Sigmoid colon (tissue), 7 donors: ENCODE measurements around the gene ECHS1. TPM values are rescaled to one million over a fixed set of nuclear protein-coding genes. Genes with fewer than 3 reads are reported as not detected.
A peak's percentile ranks its signal among the peaks of the same experiment; 100 is the strongest.
"Not testable (repeated sequence)": the region's sequence is repeated elsewhere in the genome, so short reads cannot be mapped to it uniquely, and the experiment has no call there.

ENCODE experiments used
- DNase-seq: peaks from one replicate; pipeline ENCODE4 v3.0.0-alpha.2; 2019
- H3K27ac ChIP-seq, 4 donors: fragments of 200-600 bp; sonication (generic); one replicate each; pipeline ENCODE4 v1.5.1; 2016 to 2019; ENCODE audit warnings: mild to moderate bottlenecking in 1 of 4
- H3K27me3 ChIP-seq, 3 donors: fragments of 200-600 bp; sonication (generic); one replicate each; pipeline ENCODE4 v1.5.1; 2019; ENCODE audit warnings: mild to moderate bottlenecking in 1 of 3
- H3K36me3 ChIP-seq, 4 donors: fragments of 200-600 bp; sonication (generic); one replicate each; pipeline ENCODE4 v1.5.1; 2016 to 2019
- H3K4me1 ChIP-seq, 4 donors: fragments of 200-600 bp; sonication (generic); one replicate each; pipeline ENCODE4 v1.5.1; 2017 to 2019
- H3K4me3 ChIP-seq, 4 donors: fragments of 200-600 bp; sonication (generic); one replicate each; pipeline ENCODE4 v1.5.1; 2017 to 2019; ENCODE audit warnings: mild to moderate bottlenecking in 2 of 4, moderate library complexity in 1 of 4
- H3K9me3 ChIP-seq, 4 donors: fragments of 200-600 bp in 3 of 4; sonication (generic) in 3 of 4; one replicate each; pipeline versions ENCODE4 v1.5.1 to v1.6.1; 2013 to 2019
- EP300 ChIP-seq, 4 donors: sonication (generic); formaldehyde crosslinking; IDR thresholded peaks; one replicate each; pipeline ENCODE4 v1.6.1; 2017; ENCODE audit warnings: antibody characterized with exemption in 4 of 4
- POLR2A ChIP-seq, 2 donors: fragments of 450-650 bp; IDR thresholded peaks; one replicate each; pipeline ENCODE4 v1.6.1; 2016; ENCODE audit warnings: antibody characterized with exemption in 2 of 2, mild to moderate bottlenecking in 2 of 2, moderate library complexity in 2 of 2
- POLR2AphosphoS5 ChIP-seq, 4 donors: sonication (generic); formaldehyde crosslinking; IDR thresholded peaks; one replicate each; pipeline ENCODE4 v1.6.1; 2017; ENCODE audit warnings: antibody characterized with exemption in 4 of 4
- WGBS, 2 donors: extraction: QIAGEN DNeasy Blood & Tissue Kit; methylation state at CpG; one replicate each; pipeline ENCODE4 v1.1.7; 2013; 5-methylcytosine and 5-hydroxymethylcytosine counted together
- intact Hi-C: fragments of 100-400 bp; cut with DNase I; formaldehyde crosslinking; loops from one replicate; pipeline ENCODE4 v1.15.1; 2023
- polyA plus RNA-seq, 3 donors: library from polyadenylated mRNA; stranded (reverse); fragments of 200-250 nt; gene quantifications; one replicate each; pipeline ENCODE4 v1.2.3, GENCODE V29; 2013
- total RNA-seq, 4 donors: library from RNA; depleted of rRNA; stranded (reverse); fragments of >200 nt; gene quantifications; one replicate each; pipeline ENCODE4 v1.1.0, GENCODE V29; 2016
- TF ChIP-seq, protein P1 (sequence below), 4 experiments: fragments of 450-650 bp in 3 of 4; fragments of 200-600 bp in 1 of 4; IDR thresholded peaks; one replicate each; pipeline ENCODE4 v1.5.1; 2016 to 2019; ENCODE audit warnings: antibody characterized with exemption in 4 of 4, mild to moderate bottlenecking in 3 of 4, moderate library complexity in 2 of 4
- donor health status: healthy with polysubstance abuse.
- donor health status: Bipolar disorder and iron deficiency.
- donor health status: healthy.

The ECHS1 gene
- total and polyA plus RNA-seq, 7 donors = 58.6 to 360 (median 87.0) TPM

DNA sequence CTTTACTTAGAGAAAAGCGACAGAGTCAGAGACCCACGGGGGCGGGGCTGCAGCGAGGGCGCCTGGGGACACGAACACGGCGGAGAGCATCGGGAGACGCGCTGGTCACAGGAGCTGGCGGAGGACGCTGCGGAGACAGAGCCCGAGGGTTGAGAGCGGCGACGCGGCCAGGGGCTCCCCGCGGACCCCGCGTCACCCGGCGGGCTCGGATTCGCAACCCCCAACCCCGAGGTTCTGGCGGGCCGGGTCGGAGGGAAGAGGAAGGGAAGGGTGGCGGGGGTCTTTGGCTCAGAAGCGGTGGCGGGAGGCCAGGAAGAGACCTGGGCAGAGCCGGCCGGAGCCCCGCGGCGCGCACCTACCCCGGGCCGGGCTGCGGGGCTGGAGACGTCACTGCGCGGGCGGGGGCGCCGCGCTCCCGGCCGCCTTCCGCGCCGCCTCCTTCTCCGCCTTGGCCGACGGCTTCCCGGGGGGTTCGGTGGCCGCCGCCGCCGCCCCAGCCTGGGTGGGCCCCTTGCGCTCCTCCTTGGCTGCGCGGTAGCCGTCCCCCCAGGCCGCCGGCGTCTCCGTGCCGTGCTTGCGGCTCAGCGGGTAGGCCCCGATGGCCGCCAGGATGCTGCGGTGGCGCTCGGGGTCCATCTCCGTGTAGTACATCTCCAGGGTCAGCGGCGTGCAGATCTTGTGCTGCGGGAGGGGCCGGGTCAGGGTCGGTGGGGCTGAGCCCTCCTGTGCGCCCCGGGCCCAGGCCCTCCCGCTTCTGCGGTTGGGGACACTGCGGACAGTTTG, 47.5 kb downstream of the ECHS1 start:
- peaks cover 38 to 78% (median 48%) of the 10 kb centered on the region in 3 donors for H3K27me3 ChIP-seq
- TF ChIP-seq POLR2AphosphoS5 (IDR thresholded peaks at IDR 0.05) (no peak), EP300 (IDR thresholded peaks at IDR 0.05) (no peak), POLR2A (IDR thresholded peaks at IDR 0.05) (no peak)
- TF ChIP-seq, protein P1, sequence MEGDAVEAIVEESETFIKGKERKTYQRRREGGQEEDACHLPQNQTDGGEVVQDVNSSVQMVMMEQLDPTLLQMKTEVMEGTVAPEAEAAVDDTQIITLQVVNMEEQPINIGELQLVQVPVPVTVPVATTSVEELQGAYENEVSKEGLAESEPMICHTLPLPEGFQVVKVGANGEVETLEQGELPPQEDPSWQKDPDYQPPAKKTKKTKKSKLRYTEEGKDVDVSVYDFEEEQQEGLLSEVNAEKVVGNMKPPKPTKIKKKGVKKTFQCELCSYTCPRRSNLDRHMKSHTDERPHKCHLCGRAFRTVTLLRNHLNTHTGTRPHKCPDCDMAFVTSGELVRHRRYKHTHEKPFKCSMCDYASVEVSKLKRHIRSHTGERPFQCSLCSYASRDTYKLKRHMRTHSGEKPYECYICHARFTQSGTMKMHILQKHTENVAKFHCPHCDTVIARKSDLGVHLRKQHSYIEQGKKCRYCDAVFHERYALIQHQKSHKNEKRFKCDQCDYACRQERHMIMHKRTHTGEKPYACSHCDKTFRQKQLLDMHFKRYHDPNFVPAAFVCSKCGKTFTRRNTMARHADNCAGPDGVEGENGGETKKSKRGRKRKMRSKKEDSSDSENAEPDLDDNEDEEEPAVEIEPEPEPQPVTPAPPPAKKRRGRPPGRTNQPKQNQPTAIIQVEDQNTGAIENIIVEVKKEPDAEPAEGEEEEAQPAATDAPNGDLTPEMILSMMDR (IDR thresholded peaks at IDR 0.05) = no peak

DNA sequence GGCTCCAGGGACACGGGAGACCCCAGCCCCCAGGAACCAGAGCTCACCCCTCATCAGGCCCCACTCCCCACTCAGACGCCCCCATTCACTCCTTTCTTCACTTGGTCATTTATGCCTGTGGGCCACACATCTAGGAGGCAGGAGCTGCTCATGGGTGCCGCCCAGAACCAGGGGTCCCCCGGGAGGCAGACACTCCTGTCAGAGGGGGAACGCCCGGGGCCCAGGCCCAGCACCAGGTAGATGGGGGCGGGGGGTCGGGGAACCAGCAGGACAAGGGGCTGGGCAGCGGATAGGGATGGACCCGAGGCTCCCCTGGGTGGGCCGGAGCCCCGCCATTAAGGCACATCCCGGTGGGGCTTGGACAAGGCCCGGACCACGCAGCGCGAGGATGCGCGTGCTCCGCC, 48.3 kb downstream of the ECHS1 start:
- Histone ChIP-seq H3K4me1 (peaks cover 0 to 29% (median 23%) of the 10 kb centered on the region in 4 donors), H3K27ac (peak overlapping the region in 1 of 4 donors; percentile 4), H3K9me3 (no peaks in the 10 kb centered on the region), H3K27me3 (peaks cover 38 to 78% (median 50%) of the 10 kb centered on the region in 3 donors), H3K4me3 (peak overlapping the region in 2 of 4 donors; percentile 48 to 50), H3K36me3 (no peaks in the 10 kb centered on the region)
- TF ChIP-seq POLR2AphosphoS5 (IDR thresholded peaks at IDR 0.05) = no peak
- TF ChIP-seq, protein P1 (IDR thresholded peaks at IDR 0.05) = no peak
- TF ChIP-seq EP300 (IDR thresholded peaks at IDR 0.05) = no peak
- no peak for TF ChIP-seq POLR2A (IDR thresholded peaks at IDR 0.05)
- intact Hi-C loops = loop anchor here (5.0 kb wide), 1 partner anchor 67 kb away; the partner anchor contains the start of gene MTG1
- DNase-seq = no peak
- 15 to 27% methylated on average over 20 of the region's 20 CpGs for WGBS, 2 donors

More for the DNA sequence above, 47.5 kb downstream of the ECHS1 start:
- Histone ChIP-seq H3K36me3 (no peaks in the 10 kb centered on the region), H3K9me3 (no peaks in the 10 kb centered on the region), H3K4me1 (peaks cover 0 to 31% (median 25%) of the 10 kb centered on the region in 4 donors), H3K27ac (peak overlapping the region in 1 of 4 donors; percentile 4), H3K4me3 (peak overlapping the region; percentile 15 to 50 (median 42))
- WGBS, 2 donors = 2% methylated on average over 91 of the region's 91 CpGs
- intact Hi-C loops = loop anchor here (5.0 kb wide), 1 partner anchor 67 kb away; the partner anchor contains the start of gene MTG1
- DNase-seq = no peak

GRCh38 chr10:133324198-133324792, 48.9 kb downstream of the ECHS1 start:
- Histone ChIP-seq H3K27me3 (peaks cover 36 to 78% (median 55%) of the 10 kb centered on the region in 3 donors), H3K36me3 (no peaks in the 10 kb centered on the region), H3K9me3 (no peaks in the 10 kb centered on the region), H3K27ac (no peak overlapping the region), H3K4me3 (no peak overlapping the region), H3K4me1 (peaks cover 0 to 23% (median 17%) of the 10 kb centered on the region in 4 donors)
- DNase-seq = no peak
- TF ChIP-seq POLR2AphosphoS5 (IDR thresholded peaks at IDR 0.05) (no peak), EP300 (IDR thresholded peaks at IDR 0.05) (no peak), POLR2A (IDR thresholded peaks at IDR 0.05) (no peak)
- TF ChIP-seq, protein P1 (IDR thresholded peaks at IDR 0.05) = no peak
- 3 to 10% methylated on average over 13 of the region's 13 CpGs for WGBS, 2 donors
- intact Hi-C loops = no loop called here

- intact Hi-C loops, H3K4me3 ChIP-seq, H3K9me3 ChIP-seq, H3K27ac ChIP-seq, DNase-seq, H3K36me3 ChIP-seq: not testable (repeated sequence)
- Histone ChIP-seq H3K27me3 (peaks cover 18 to 67% (median 43%) of the 10 kb centered on the region in 3 donors), H3K4me1 (peaks cover 0 to 28% (median 22%) of the 10 kb centered on the region in 4 donors)
- WGBS, 2 donors = 87 to 88% methylated on average over 12 of the region's 14 CpGs
Observed at GRCh38 chr10:133322064-133322709, 51.0 kb downstream of the ECHS1 start.

DNA sequence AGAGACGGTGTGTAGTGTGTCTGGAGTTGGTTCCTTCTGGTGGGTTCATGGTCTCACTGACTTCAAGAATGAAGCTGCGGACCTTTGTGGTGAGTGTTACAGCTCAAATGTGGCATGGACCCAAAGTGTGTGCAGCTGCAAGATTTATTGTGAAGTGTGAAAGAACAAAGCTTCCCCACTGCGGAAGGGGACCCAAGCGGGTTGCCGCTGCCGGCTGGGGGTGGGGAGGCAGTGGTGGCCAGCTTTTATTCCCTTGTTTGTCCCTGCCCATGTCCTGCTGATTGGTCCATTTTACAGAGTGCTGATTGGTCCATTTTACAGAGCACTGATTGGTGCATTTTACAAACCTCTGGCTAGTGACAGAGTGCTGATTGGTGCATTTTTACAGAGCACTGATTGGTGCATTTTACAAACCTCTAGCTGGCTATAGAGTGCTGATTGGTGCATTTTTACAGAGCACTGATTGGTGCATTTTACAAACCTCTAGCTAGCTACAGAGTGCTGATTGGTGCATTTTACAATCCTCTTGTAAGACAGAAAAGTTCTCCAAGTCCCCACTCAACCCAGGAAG, 52.2 kb downstream of the ECHS1 start:
- H3K36me3 ChIP-seq, DNase-seq, H3K4me3 ChIP-seq, H3K9me3 ChIP-seq, H3K27ac ChIP-seq, intact Hi-C loops: not testable (repeated sequence)
- peaks cover 0 to 24% (median 19%) of the 10 kb centered on the region in 4 donors for H3K4me1 ChIP-seq
- 94 to 97% methylated on average over 6 of the region's 6 CpGs for WGBS, 2 donors
- H3K27me3 ChIP-seq = peaks cover 5 to 54% (median 31%) of the 10 kb centered on the region in 3 donors
